KOPT-K1 (cell line): ENCODE measurements around the gene ADARB2.
"Not testable (repeated sequence)": the region's sequence is repeated elsewhere in the genome, so short reads cannot be mapped to it uniquely, and the experiment has no call there.

Source experiments
- H3K27ac ChIP-seq: fragments of 200-600 bp; sonication (generic); 2 replicates; pipeline ENCODE4 v1.5.1; 2016; ENCODE audit warnings: antibody characterized with exemption, mild to moderate bottlenecking, low read depth, low read length; ENCODE audit not compliant: poor library complexity, severe bottlenecking
- H3K36me3 ChIP-seq: fragments of 200-600 bp; sonication (generic); 2 replicates; pipeline ENCODE4 v1.5.1; 2017; ENCODE audit warnings: antibody characterized with exemption, mild to moderate bottlenecking, low read length, moderate library complexity; ENCODE audit not compliant: insufficient read depth
- H3K9me3 ChIP-seq: fragments of 200-600 bp; sonication (generic); 2 replicates; pipeline ENCODE4 v1.5.1; 2017; ENCODE audit warnings: antibody characterized with exemption, low read length, mild to moderate bottlenecking; ENCODE audit not compliant: insufficient read depth, poor library complexity, severe bottlenecking

Gene ADARB2

GRCh38 chr10:1737222-1738061 lies at the start of gene ADARB2:
ADARB2 (minus strand) TSS chr10:1737525.
- Histone ChIP-seq H3K36me3 (no peaks in the 10 kb centered on the region), H3K9me3 (no peaks in the 10 kb centered on the region), H3K27ac (no peak within 1 kb of the TSS)

- Histone ChIP-seq H3K36me3 (no peaks in the 10 kb centered on the region), H3K9me3 (no peaks in the 10 kb centered on the region), H3K27ac (no peak overlapping the region)
Measured at GRCh38 chr10:1785835-1786234, 48.5 kb upstream of the ADARB2 start.

- Histone ChIP-seq H3K36me3 (no peaks in the 10 kb centered on the region), H3K27ac (no peak overlapping the region), H3K9me3 (no peaks in the 10 kb centered on the region)
Measured at GRCh38 chr10:1782841-1783240, 45.5 kb upstream of the ADARB2 start.

- no peaks in the 10 kb centered on the region for H3K36me3 ChIP-seq
- no peak overlapping the region for H3K27ac ChIP-seq
- H3K9me3 ChIP-seq: no peaks in the 10 kb centered on the region
Measured at GRCh38 chr10:1779796-1780195, 42.5 kb upstream of the ADARB2 start.

- no peak overlapping the region for H3K27ac ChIP-seq
- H3K36me3 ChIP-seq: no peaks in the 10 kb centered on the region
- no peaks in the 10 kb centered on the region for H3K9me3 ChIP-seq
Measured at GRCh38 chr10:1778375-1778969, 41.1 kb upstream of the ADARB2 start.

- no peaks in the 10 kb centered on the region for H3K36me3 ChIP-seq
- H3K27ac ChIP-seq: no peak overlapping the region
- no peaks in the 10 kb centered on the region for H3K9me3 ChIP-seq
Measured at GRCh38 chr10:1776127-1776662, 38.9 kb upstream of the ADARB2 start.

- H3K9me3 ChIP-seq: no peaks in the 10 kb centered on the region
- no peaks in the 10 kb centered on the region for H3K36me3 ChIP-seq
- H3K27ac ChIP-seq: no peak overlapping the region
Measured at GRCh38 chr10:1774796-1775195, 37.5 kb upstream of the ADARB2 start.

GRCh38 chr10:1773204-1773603 lies 35.9 kb upstream of the ADARB2 start:
- not testable (repeated sequence) for H3K27ac ChIP-seq, H3K36me3 ChIP-seq, H3K9me3 ChIP-seq

- H3K27ac ChIP-seq: no peak overlapping the region
- H3K36me3 ChIP-seq: no peaks in the 10 kb centered on the region
- H3K9me3 ChIP-seq: no peaks in the 10 kb centered on the region
Measured at GRCh38 chr10:1766049-1766448, 28.7 kb upstream of the ADARB2 start.

- no peak overlapping the region for H3K27ac ChIP-seq
- peaks cover 7% of the 10 kb centered on the region for H3K9me3 ChIP-seq
- no peaks in the 10 kb centered on the region for H3K36me3 ChIP-seq
Measured at GRCh38 chr10:1762076-1762475, 24.8 kb upstream of the ADARB2 start.

- peaks cover 17% of the 10 kb centered on the region for H3K9me3 ChIP-seq
- no peaks in the 10 kb centered on the region for H3K36me3 ChIP-seq
- H3K27ac ChIP-seq: no peak overlapping the region
Measured at GRCh38 chr10:1754506-1755153, 17.3 kb upstream of the ADARB2 start.

- Histone ChIP-seq H3K27ac (no peak overlapping the region), H3K36me3 (no peaks in the 10 kb centered on the region), H3K9me3 (peaks cover 20% of the 10 kb centered on the region)
Measured at GRCh38 chr10:1752153-1752552, 14.8 kb upstream of the ADARB2 start.

GRCh38 chr10:1747590-1748157 lies 10.3 kb upstream of the ADARB2 start:
- Histone ChIP-seq H3K27ac (no peak overlapping the region), H3K36me3 (no peaks in the 10 kb centered on the region)

GRCh38 chr10:1746796-1747195 lies 9.5 kb upstream of the ADARB2 start:
- Histone ChIP-seq H3K9me3 (peaks cover 23% of the 10 kb centered on the region), H3K36me3 (no peaks in the 10 kb centered on the region), H3K27ac (no peak overlapping the region)

More at GRCh38 chr10:1747590-1748157, 10.3 kb upstream of the ADARB2 start:
- peaks cover 23% of the 10 kb centered on the region for H3K9me3 ChIP-seq
